Hepatic stellate cell (primary cell): Measurements from ENCODE around the gene DLK2.

ENCODE experiments used
- DNase-seq: peaks from one replicate; pipeline ENCODE4 v3.0.0; 2011; ENCODE audit warnings: low spot score

The DLK2 gene

DNA sequence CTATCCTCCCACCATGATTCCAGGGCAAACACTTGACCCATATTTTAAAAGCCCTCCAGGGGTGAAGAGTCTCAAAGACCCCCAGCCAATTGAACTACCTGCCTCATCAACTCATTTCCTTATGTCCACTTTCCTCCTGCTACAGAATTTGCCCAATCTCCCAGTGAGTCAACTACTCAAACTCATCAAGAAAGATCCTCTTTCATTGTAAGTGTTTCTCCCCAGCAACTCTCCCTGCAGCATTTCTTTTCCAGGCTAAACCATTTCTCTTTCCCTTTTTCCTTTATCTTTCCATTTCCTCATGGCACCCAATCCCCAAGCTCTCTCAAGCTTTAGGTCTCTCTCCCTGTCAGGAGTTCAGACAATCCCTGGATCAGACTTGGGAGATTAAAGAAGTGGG lies 1.5 kb downstream of the DLK2 start:
- DNase-seq = no peak

GRCh38 chr6:43452896-43453295 lies 2.5 kb downstream of the DLK2 start:
- no peak for DNase-seq

- no peak for DNase-seq
Observed at GRCh38 chr6:43451939-43452338, 3.4 kb downstream of the DLK2 start.

DNA sequence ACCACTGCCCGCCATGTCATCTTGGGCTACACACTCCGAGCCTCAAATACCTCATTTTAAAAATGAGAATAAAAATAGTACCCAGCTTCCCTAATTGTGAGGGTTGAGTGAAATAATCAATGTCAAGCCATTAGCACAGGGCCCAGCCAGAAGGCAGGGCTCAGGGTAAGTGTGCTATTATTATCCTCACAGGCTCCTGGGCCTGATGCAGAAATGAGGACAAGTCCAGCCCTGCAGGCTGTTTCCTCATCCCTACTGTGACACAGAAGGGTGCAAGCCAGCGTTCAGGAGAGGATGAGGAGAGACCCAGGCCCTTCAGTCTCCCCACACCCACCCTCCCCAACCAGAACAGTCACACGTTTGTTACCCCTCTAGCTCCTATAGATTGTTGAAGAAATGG lies 4.0 kb downstream of the DLK2 start:
- no peak for DNase-seq

GRCh38 chr6:43450699-43451131 lies 4.6 kb downstream of the DLK2 start:
- DNase-seq = no peak

GRCh38 chr6:43448916-43449315 lies 6.4 kb downstream of the DLK2 start:
- no peak for DNase-seq

- no peak for DNase-seq
Observed at GRCh38 chr6:43447604-43448003, 7.7 kb downstream of the DLK2 start.

GRCh38 chr6:43445576-43445975 lies 9.8 kb downstream of the DLK2 start:
- no peak for DNase-seq

GRCh38 chr6:43444582-43444981 lies 10.8 kb downstream of the DLK2 start:
- DNase-seq = no peak

GRCh38 chr6:43444036-43444435 lies 11.3 kb downstream of the DLK2 start:
- DNase-seq = no peak

- DNase-seq = no peak
Observed at GRCh38 chr6:43442935-43443334, 12.4 kb downstream of the DLK2 start.

GRCh38 chr6:43437700-43438099 lies 17.6 kb downstream of the DLK2 start:
- no peak for DNase-seq

- DNase-seq = peak; percentile 65
Observed at GRCh38 chr6:43436577-43437282, 18.6 kb downstream of the DLK2 start.

DNA sequence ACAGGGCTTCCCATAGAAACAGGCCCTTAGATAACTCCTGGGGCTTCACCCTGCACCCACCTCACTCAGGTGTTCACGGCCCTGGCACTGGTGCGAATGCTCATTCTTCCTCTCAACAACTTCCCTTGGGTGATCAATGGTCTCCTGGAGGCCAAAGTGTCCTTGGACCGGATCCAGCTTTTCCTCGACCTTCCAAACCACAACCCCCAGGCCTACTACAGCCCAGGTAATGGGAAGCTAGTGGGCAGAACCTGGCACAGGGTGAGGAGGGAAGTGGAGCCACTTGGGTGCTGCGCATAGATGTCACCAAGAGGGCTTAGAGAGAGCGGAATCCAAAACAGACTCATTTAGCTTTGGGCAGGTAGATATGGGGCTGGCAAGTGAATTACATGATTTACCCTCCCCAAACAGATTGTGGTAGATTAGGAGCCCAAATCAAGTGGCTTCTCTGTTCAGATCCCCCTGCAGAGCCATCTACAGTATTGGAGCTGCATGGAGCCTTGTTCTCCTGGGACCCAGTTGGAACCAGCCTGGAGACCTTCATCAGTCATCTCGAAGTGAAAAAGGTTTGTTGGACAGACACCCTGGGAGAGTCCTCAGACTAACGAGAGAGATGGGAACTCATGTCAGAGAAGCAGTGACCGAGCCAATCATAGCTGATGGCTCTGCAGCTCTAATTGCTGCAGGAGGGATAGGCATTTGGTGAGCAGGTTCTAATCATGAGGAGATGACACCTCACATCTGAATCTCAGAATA lies 19.5 kb downstream of the DLK2 start:
- no peak for DNase-seq

- no peak for DNase-seq
Observed at GRCh38 chr6:43434943-43435342, 20.4 kb downstream of the DLK2 start.

GRCh38 chr6:43434001-43434840 lies 21.1 kb downstream of the DLK2 start:
- no peak for DNase-seq

- DNase-seq = no peak
Observed at GRCh38 chr6:43433148-43433547, 22.2 kb downstream of the DLK2 start.

- no peak for DNase-seq
Observed at GRCh38 chr6:43432009-43432945, 23.1 kb downstream of the DLK2 start.

DNA sequence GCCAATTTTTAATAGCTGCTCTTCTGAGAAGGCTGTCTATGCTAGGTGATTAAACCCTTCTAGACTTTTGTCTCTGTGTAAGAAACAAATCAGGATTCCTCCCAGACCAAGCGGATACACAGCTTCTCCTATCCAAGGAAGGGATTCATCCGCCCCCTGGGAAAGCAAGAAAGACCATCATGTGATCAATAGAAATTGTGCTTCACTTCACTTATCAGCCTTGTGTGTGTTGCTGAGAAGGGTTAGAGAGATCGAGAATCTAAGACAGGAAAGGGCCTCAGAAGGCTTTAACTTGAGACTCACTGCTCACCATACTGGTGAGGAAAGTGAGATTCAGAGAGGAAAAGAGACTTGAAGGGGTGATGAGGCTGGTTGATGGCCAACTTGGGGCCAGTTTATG lies 26.5 kb downstream of the DLK2 start:
- no peak for DNase-seq

DNA sequence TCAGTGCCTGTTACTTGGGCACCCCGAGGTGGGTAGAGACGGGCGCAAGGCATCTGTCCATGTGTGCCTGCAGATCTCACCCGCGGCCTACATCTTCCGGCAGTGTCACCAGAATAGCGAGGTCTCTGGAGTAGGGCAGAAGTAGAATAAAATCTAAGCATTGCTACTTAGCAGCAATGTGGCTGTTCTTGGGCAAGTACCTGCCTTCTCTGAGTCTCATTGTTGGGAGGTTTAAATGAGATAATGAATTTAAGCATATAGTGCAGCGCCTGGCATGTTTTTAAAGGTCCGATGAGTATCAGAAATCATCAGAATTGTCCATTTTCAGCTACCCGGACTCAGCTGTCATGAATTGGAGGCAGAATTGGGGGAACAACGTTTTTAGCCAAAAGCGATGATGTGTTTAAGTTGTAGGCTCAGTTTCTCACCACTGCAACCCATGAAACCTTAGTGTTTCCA lies 27.2 kb downstream of the DLK2 start:
- no peak for DNase-seq

DNA sequence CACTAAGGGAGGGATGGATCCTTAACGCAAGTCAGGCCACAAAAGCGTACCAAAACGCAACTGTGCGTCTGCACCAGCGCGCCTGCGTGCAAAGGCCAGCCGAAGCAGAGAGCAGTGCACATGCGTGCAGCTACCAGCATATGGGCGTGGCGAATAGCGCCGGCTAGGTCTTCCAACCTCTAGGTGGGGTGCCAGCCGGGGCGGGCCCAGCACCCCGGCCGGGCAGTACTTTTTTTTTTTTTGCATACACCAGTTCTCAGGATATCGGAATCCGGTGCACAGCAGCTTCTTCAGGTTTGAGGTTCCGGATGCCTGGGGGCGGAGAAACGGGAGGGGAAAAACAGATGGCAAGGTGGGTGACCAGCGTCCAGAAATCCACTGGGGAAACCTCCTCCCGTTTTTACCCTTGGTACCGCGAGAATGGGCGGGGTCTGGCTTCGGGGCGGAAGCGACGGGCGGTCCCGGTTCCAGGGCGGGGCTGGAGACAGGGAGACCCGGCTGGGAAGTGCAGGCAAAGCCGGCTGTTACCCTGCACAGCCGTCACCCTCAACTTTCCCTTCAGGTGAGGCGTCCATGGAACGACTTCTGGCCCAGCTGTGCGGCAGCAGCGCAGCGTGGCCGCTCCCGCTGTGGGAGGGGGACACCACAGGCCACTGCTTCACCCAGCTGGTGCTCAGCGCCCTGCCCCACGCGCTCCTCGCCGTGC lies 27.8 kb downstream of the DLK2 start, which contains the start of gene ABCC10:
Gene ABCC10, plus strand, starts transcription at position 136 of the 706 bp plus-strand sequence. Its CDS starts 438 bp downstream, at position 574.
- peak; percentile 98 for DNase-seq
